Osteoblast (primary cell): ENCODE measurements around the gene PNKD. TPM values are rescaled to one million over a fixed set of nuclear protein-coding genes. Genes with fewer than 3 reads are reported as not detected.
A peak's percentile ranks its signal among the peaks of the same experiment; 100 is the strongest.

Experiments used
- DNase-seq: peaks from one replicate; pipeline ENCODE4 v3.0.0; 2011; ENCODE audit warnings: low spot score, mixed read lengths; ENCODE audit not compliant: insufficient read length; ENCODE audit errors: missing footprints
- H2AFZ ChIP-seq: 2 replicates; pipeline ENCODE4 v1.6.0; 2011; ENCODE audit warnings: mild to moderate bottlenecking, low read length
- H3K27ac ChIP-seq: 2 replicates; pipeline ENCODE4 v1.5.1; 2011; ENCODE audit warnings: mild to moderate bottlenecking, low read depth, low read length, moderate library complexity
- H3K27me3 ChIP-seq: 2 replicates; pipeline ENCODE4 v1.6.0; 2012; ENCODE audit warnings: mild to moderate bottlenecking, control low read depth, inconsistent platforms, low read length, moderate library complexity; ENCODE audit not compliant: insufficient read depth
- H3K36me3 ChIP-seq: 2 replicates; pipeline ENCODE4 v1.5.1; 2011; ENCODE audit warnings: mild to moderate bottlenecking, low read length, control low read depth, moderate library complexity; ENCODE audit not compliant: insufficient read depth
- H3K4me1 ChIP-seq: 2 replicates; pipeline ENCODE4 v1.5.1; 2011; ENCODE audit warnings: mild to moderate bottlenecking, low read length, control low read depth, moderate library complexity; ENCODE audit not compliant: insufficient read depth
- H3K4me2 ChIP-seq: 2 replicates; pipeline ENCODE4 v1.6.0; 2011; ENCODE audit warnings: mild to moderate bottlenecking, low read length; ENCODE audit not compliant: insufficient read depth
- H3K4me3 ChIP-seq: fragments of 200-600 bp; sonication (generic); 3 replicates; pipeline ENCODE4 v1.5.1; 2012; ENCODE audit warnings: mild to moderate bottlenecking, low read length, inconsistent platforms; ENCODE audit not compliant: insufficient read depth
- H3K79me2 ChIP-seq: 2 replicates; pipeline ENCODE4 v1.6.0; 2012; ENCODE audit warnings: mild to moderate bottlenecking, low read length, control low read depth, inconsistent platforms; ENCODE audit not compliant: insufficient read depth
- H3K9me3 ChIP-seq: 2 replicates; pipeline ENCODE4 v1.5.1; 2011; ENCODE audit warnings: low read depth, low read length, control low read depth
- H4K20me1 ChIP-seq: 2 replicates; pipeline ENCODE4 v1.6.0; 2012; ENCODE audit warnings: mild to moderate bottlenecking, low read length, control low read depth; ENCODE audit not compliant: insufficient read depth
- CTCF ChIP-seq: IDR thresholded peaks from 2 replicates; pipeline ENCODE4 v1.5.1; 2011; ENCODE audit warnings: mild to moderate bottlenecking, low read depth, low read length, moderate library complexity; ENCODE audit errors: extremely low read depth
- total RNA-seq: library from RNA; depleted of rRNA; stranded (reverse); fragments of >200 nt; gene quantifications from 2 replicates; pipeline ENCODE4 v1.2.3, GENCODE V29; 2012

PNKD gene
- total RNA-seq, 1 donor, result 23.2 TPM

GRCh38 chr2:218244665-218245064 lies 25.7 kb upstream of the PNKD start:
- Histone ChIP-seq H2AFZ (no peak overlapping the region), H3K9me3 (no peaks in the 10 kb centered on the region), H3K27ac (no peak overlapping the region), H3K4me2 (no peak overlapping the region), H3K27me3 (no peaks in the 10 kb centered on the region), H4K20me1 (peaks cover 20% of the 10 kb centered on the region), H3K79me2 (peaks cover 56% of the 10 kb centered on the region), H3K36me3 (peaks cover 91% of the 10 kb centered on the region), H3K4me3 (no peak overlapping the region), H3K4me1 (no peaks in the 10 kb centered on the region)
- no peak for TF ChIP-seq CTCF
- DNase-seq, result no peak

- Histone ChIP-seq H3K4me2 (no peak overlapping the region), H4K20me1 (peaks cover 23% of the 10 kb centered on the region), H3K27me3 (no peaks in the 10 kb centered on the region), H3K4me3 (no peak overlapping the region), H3K9me3 (no peaks in the 10 kb centered on the region), H3K4me1 (no peaks in the 10 kb centered on the region), H3K79me2 (peaks cover 59% of the 10 kb centered on the region), H3K27ac (no peak overlapping the region), H3K36me3 (peaks cover 95% of the 10 kb centered on the region), H2AFZ (no peak overlapping the region)
- no peak for TF ChIP-seq CTCF
- DNase-seq, result no peak
These were observed 25.1 kb upstream of the PNKD start for GRCh38 chr2:218245214-218245613.

- no peak for DNase-seq
- Histone ChIP-seq H3K4me1 (peaks cover 12% of the 10 kb centered on the region), H3K79me2 (peaks cover 25% of the 10 kb centered on the region), H3K27ac (no peak overlapping the region), H3K36me3 (peaks cover 97% of the 10 kb centered on the region), H2AFZ (no peak overlapping the region), H4K20me1 (peaks cover 25% of the 10 kb centered on the region), H3K4me3 (no peak overlapping the region), H3K4me2 (no peak overlapping the region), H3K27me3 (no peaks in the 10 kb centered on the region), H3K9me3 (no peaks in the 10 kb centered on the region)
- no peak for TF ChIP-seq CTCF
These were observed 20.6 kb upstream of the PNKD start for GRCh38 chr2:218249691-218250090.

- Histone ChIP-seq H3K4me1 (peaks cover 12% of the 10 kb centered on the region), H3K27ac (peak overlapping the region; percentile 46), H3K27me3 (no peaks in the 10 kb centered on the region), H3K36me3 (peaks cover 90% of the 10 kb centered on the region), H4K20me1 (peaks cover 31% of the 10 kb centered on the region), H3K79me2 (peaks cover 15% of the 10 kb centered on the region), H2AFZ (no peak overlapping the region), H3K4me2 (no peak overlapping the region), H3K4me3 (no peak overlapping the region), H3K9me3 (no peaks in the 10 kb centered on the region)
- TF ChIP-seq CTCF, result no peak
- DNase-seq, result peak; percentile 68
These were observed 17.6 kb upstream of the PNKD start for GRCh38 chr2:218252509-218253231.
